ENCODE measurements around the gene MCTP2.

MCTP2 gene

GRCh38 chr15:94400526-94401298 is 169.4 kb downstream of the MCTP2 start:
- no peak for DNase-seq (ENCODE audit: low read depth)

- DNase-seq (ENCODE audit: low read depth), result no peak
Observed at GRCh38 chr15:94403331-94403730, 172.0 kb downstream of the MCTP2 start.

GRCh38 chr15:94404733-94405283 is 173.4 kb downstream of the MCTP2 start:
- no peak for DNase-seq (ENCODE audit: low read depth)

GRCh38 chr15:94411285-94411684 is 179.9 kb downstream of the MCTP2 start:
- no peak for DNase-seq (ENCODE audit: low read depth)

- no peak for DNase-seq (ENCODE audit: low read depth)
Observed at GRCh38 chr15:94411846-94412245, 180.5 kb downstream of the MCTP2 start.

GRCh38 chr15:94412979-94413746 is 181.8 kb downstream of the MCTP2 start:
- no peak for DNase-seq (ENCODE audit: low read depth)

- DNase-seq (ENCODE audit: low read depth), result no peak
Observed at GRCh38 chr15:94414916-94415315, 183.6 kb downstream of the MCTP2 start.

- no peak for DNase-seq (ENCODE audit: low read depth)
Observed at GRCh38 chr15:94416267-94416666, 184.9 kb downstream of the MCTP2 start.

GRCh38 chr15:94416820-94417219 is 185.5 kb downstream of the MCTP2 start:
- DNase-seq (ENCODE audit: low read depth), result no peak

- DNase-seq (ENCODE audit: low read depth), result no peak
Observed at GRCh38 chr15:94417501-94418293, 186.3 kb downstream of the MCTP2 start.

GRCh38 chr15:94421706-94422105 is 190.3 kb downstream of the MCTP2 start:
- no peak for DNase-seq (ENCODE audit: low read depth)

- no peak for DNase-seq (ENCODE audit: low read depth)
Observed at GRCh38 chr15:94432279-94432678, 200.9 kb downstream of the MCTP2 start.

GRCh38 chr15:94439158-94439557 is 207.8 kb downstream of the MCTP2 start:
- DNase-seq (ENCODE audit: low read depth), result no peak

GRCh38 chr15:94441760-94442159 is 210.4 kb downstream of the MCTP2 start:
- no peak for DNase-seq (ENCODE audit: low read depth)

- DNase-seq (ENCODE audit: low read depth), result no peak
Observed at GRCh38 chr15:94442480-94442879, 211.1 kb downstream of the MCTP2 start.

- no peak for DNase-seq (ENCODE audit: low read depth)
Observed at GRCh38 chr15:94443186-94443585, 211.8 kb downstream of the MCTP2 start.

GRCh38 chr15:94445566-94446160 is 214.3 kb downstream of the MCTP2 start:
- DNase-seq (ENCODE audit: low read depth), result no peak

- no peak for DNase-seq (ENCODE audit: low read depth)
Observed at GRCh38 chr15:94446441-94446840, 215.1 kb downstream of the MCTP2 start.

- DNase-seq (ENCODE audit: low read depth), result no peak
Observed at GRCh38 chr15:94451466-94451865, 220.1 kb downstream of the MCTP2 start.

- DNase-seq (ENCODE audit: low read depth), result no peak
Observed at GRCh38 chr15:94453227-94453988, 222.0 kb downstream of the MCTP2 start.

- DNase-seq (ENCODE audit: low read depth), result no peak
Observed at GRCh38 chr15:94455297-94455696, 223.9 kb downstream of the MCTP2 start.
